ENCODE results near the gene GLT1D1.

The GLT1D1 gene

GRCh38 chr12:128916425-128916824, 63.1 kb downstream of the GLT1D1 start:
- no peak for DNase-seq

- no peak for DNase-seq
These were observed 65.4 kb downstream of the GLT1D1 start for GRCh38 chr12:128918481-128919260.

DNA sequence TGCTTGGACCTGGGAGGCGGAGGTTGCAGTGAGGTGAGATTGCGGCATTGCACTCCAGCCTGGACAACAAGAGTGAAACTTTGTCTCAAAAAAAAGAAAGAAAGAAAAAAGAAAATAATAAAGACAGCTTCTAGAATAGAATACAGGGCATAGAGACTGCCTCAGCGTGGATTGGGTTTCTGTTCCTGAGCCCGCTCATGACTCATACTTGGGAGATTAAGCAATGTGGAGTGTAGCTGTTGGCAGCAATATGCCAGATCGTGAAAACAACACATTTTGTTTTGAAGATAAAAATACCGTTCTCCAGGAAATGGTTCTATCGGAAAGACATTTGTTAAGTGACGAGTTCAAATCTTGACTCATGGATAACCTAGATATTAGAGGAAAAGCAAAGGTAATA, 67.2 kb downstream of the GLT1D1 start:
- no peak for DNase-seq

DNA sequence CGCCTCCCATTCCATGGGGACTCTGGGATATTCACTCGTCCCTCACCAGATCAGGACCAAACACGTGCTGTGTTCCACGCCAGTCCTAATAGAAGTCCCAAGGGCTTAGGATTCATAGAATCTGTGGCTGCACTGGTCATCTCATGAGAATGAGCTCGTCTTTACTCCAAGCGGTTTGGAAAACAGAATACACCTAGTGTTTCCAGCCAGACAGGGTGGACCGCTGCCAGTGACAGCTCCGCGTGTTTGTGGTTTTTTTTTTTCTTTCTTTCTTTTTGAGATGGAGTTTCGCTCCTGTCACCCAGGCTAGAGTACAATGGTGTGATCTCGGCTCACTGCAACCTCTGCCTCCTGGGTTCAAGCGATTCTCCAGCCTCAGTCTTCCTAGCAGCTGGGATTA, 75.1 kb downstream of the GLT1D1 start:
- no peak for DNase-seq

DNA sequence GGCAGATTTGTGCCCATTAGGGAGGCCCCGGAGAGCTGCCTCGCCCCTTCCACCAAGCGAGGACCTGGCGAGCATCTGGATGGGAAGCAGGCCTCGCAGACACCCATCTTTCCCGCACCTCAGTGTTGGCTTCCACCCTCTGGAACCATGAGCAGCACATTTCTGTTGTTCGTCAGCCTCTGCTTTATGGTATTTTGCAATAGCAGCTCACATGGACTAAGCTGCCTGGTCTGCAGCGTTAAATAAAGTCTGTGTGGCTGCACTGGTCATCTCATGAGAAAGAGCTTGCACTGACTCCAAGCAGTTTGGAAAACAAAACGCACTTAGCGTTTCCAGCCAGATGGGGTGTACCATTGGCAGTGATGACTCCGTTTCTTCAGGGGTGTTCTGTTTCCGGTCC, 75.8 kb downstream of the GLT1D1 start:
- DNase-seq = no peak

DNA sequence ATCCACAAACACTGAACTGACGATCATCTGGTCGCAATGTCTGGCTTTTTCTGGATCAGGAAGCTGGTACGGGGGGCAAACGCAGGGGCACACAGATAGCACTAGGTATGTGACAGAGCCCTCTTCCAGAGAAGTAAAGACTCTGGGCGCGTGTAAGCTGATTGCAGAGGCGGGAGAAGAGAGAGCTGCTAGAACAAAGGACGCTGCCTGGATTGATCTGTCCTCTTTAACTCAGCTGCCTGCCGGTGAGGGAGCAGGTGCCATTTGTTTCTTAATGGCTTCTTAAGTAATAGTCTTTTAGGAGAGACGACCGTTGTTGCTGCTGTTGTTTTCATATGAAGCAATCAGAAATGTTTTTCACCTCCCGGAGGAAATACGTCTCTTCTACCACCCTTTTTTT, 77.3 kb downstream of the GLT1D1 start:
- no peak for DNase-seq

GRCh38 chr12:128932521-128932920, 79.2 kb downstream of the GLT1D1 start:
- no peak for DNase-seq

DNA sequence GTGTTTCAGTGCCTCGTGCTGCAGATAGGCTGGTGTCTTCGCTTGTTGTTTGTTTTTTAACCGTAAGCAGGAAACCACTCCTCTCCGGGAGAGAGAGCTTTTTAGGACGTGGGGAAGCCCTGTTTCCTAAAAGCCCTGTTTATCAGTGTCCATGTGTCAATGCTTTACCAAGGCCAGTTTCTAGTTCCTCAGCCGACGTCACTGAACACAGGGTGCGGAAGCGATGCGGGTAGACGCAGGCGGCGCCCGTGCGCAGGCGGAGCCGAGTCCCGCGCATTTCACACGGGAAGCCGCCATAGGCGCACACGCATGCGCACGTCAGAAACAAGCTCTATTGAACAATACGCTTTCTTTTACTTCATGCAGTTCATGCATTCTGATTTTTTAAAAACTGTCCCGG, 79.8 kb downstream of the GLT1D1 start:
- no peak for DNase-seq

DNA sequence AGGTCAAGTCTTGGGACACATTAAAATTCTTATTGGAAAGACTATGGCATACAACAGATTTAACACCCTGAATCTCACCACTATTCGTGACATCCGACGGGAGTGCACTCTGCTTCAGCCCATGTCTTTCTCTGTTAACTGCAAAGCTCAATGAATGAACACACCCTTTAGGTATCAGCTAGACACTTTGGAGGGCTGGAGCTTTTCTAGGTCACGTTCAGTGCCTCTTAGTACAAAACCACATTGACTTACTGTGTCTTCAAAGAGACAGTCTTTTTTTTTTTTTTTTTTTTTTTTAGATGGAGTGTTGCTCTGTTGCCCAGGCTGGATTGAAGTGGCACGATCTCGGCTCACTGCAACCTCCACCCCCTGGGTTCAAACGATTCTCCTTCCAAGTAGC, 80.6 kb downstream of the GLT1D1 start:
- no peak for DNase-seq

DNA sequence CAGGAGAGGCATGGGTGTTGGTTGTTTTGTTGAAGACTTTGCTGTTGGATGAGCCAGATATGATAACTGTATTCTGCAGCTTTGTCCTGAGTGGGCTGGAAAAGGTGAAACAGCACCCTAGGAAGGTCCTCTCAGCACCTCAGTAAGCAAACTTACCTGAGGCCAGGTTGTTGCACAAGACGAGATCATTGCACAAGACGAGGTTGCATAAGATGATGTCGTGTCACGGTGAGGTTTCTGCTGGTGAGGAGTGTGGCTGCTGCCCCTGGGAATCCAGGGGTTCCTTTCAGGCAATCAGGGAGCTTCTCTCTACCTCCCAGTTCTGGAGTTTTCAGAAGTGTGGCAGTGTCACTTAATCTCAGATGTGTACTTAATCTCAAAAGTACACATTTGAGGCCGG, 85.6 kb downstream of the GLT1D1 start:
- DNase-seq = no peak

GRCh38 chr12:128940090-128940888, 87.0 kb downstream of the GLT1D1 start:
- no peak for DNase-seq

DNA sequence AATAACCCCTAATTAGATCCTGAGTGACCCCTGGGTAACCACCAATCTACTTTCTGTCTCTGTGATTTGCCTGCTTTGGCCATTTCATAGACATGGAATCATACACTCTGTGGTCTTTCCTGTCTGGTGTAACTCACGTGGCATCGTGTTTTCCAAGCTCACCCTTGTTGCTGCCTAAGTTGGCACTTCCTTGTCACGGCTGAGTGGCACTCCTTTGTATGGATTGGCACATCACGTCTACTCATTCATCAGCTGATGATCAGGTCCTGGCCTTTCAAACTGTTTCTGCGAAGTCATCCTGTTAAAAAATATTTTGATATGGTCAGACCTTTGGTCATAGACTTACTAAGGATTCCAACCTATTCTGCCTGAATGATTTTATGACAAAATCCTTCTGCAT, 87.7 kb downstream of the GLT1D1 start:
- no peak for DNase-seq

DNA sequence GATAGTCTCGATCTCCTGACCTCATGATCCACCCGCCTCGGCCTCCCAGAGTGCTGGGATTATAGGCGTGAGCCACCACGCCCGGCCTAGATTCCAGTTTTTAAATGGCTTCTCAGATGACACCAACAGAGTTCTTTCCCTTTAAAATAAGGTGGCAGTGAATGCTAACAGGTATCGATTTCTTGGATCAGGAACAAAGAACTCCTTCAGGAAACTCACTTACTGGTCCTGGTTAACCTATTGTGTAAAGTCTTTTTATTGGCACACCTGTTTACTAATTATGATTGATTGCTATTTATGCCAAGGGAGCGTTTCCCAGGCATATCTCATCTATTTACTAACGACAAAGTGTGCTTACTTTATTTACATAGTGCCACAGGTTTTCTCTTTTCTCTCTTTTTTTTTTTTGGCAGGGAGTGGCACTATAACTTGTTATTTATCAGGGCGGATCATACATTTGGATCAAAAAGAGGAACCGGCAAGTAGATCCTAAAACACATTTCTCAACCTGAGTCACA, 89.7 kb downstream of the GLT1D1 start:
- no peak for DNase-seq

DNA sequence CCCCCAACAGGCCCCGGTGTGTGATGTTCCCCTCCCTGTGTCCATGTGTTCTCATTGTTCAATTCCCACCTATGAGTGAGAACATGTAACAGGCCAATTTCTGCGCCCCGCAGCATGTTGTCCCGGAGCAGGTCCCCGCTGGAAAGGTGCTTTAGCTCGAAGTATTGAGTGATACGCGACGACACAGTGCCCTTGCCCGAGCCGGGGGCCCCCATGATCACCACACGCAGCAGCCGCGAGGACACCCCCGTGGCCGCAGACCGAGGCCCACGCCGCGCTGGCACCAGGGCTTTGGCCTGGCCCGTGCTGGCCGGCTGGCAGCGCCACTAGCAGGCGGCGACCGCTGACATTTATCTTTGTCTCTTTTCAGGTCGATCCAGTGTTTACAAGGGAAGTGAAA, 91.7 kb downstream of the GLT1D1 start:
- DNase-seq = no peak

GRCh38 chr12:128947209-128947608, 93.9 kb downstream of the GLT1D1 start:
- DNase-seq = no peak

GRCh38 chr12:128949086-128949485, 95.8 kb downstream of the GLT1D1 start:
- DNase-seq = no peak

GRCh38 chr12:128951448-128951847, 98.2 kb downstream of the GLT1D1 start:
- no peak for DNase-seq

- no peak for DNase-seq
These were observed 103.5 kb downstream of the GLT1D1 start for GRCh38 chr12:128956755-128957154.

DNA sequence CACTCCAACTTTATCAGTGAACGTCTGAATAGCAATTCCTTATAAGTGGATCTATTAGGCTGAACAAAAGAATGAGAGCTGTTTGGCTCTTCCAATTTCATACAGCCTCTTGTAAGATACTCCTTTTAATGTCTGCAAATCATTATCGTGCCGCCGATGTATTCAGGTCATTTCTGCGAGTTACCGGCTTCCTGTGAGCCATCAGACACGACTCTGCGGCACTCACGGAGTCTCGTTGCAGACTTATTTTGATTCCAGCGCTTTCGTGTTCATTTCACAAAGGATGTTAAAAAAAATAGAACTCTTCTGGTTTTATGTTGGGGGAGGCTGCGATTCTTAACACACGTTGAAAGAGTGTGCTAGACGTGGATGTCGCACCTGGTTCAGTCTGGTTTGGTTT, 106.6 kb downstream of the GLT1D1 start:
- DNase-seq = no peak

- no peak for DNase-seq
These were observed 108.1 kb downstream of the GLT1D1 start for GRCh38 chr12:128961308-128961902.

- no peak for DNase-seq
These were observed 108.7 kb downstream of the GLT1D1 start for GRCh38 chr12:128961957-128962356.

DNA sequence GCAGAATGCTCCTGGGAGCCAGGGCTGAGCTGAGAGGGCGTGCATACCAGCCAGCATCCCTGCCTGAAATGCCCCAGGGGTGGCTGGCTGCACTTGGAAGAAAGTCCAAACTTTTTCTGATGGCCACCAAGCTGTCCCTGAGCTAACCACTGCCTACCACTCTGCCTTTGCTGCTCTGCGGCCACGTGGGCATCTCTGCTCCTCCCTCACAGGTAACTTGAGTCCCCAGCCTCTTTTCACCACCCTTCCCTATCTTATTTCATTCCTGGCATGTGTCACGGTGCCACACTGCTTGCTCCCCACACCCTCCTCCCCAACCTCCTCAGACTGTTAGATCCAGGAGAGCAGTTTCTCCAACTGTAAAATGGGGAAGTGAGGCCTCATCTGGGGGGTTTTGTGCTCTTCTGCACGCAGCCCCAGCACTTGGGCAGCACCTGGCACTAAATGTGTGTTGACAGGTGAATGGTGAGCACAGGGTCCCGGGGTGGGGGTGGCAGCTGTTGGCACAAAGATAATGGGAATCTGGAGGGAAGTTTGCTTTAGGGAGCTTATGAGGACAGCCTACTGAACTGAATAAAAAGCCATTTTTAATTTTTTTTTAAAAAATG, 113.0 kb downstream of the GLT1D1 start:
- DNase-seq = no peak

DNA sequence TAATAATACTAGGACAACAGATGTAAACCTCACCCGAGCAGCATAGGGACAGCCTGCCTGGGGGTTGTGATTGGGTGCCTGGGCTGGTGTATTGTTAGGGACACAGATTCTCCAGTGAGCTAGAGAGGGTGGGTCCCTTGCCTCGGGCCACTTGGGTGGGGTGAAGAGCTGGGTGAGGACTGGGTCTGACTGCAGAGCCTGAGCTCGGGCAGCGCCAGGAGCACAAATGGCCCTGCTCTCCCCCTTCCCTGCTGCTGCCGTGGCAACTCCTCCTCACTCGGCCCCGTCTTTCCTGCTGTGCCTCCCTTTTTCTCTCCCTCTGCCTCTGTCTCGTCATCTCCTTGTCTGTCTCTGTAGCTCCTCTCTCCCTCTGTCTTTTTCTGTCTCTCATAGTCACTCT, 115.4 kb downstream of the GLT1D1 start:
- no peak for DNase-seq
